Measurements from ENCODE around the gene CELA3B.
A peak's percentile ranks its signal among the peaks of the same experiment; 100 is the strongest.
"Not testable (repeated sequence)": the region's sequence is repeated elsewhere in the genome, so short reads cannot be mapped to it uniquely, and the experiment has no call there.

CELA3B gene

GRCh38 chr1:21946836-21947587 lies 29.8 kb upstream of the CELA3B start:
- no peak for DNase-seq

GRCh38 chr1:21950734-21951133 lies 26.1 kb upstream of the CELA3B start:
- DNase-seq = no peak

- DNase-seq = no peak
Measured at GRCh38 chr1:21951226-21951870, 25.5 kb upstream of the CELA3B start.

- no peak for DNase-seq
Measured at GRCh38 chr1:21952786-21953520, 23.9 kb upstream of the CELA3B start.

GRCh38 chr1:21955058-21955457 lies 21.8 kb upstream of the CELA3B start:
- no peak for DNase-seq

- DNase-seq = no peak
Measured at GRCh38 chr1:21955501-21956281, 21.1 kb upstream of the CELA3B start.

- DNase-seq = no peak
Measured at GRCh38 chr1:21956720-21957552, 19.9 kb upstream of the CELA3B start.

- DNase-seq = no peak
Measured at GRCh38 chr1:21961337-21961736, 15.5 kb upstream of the CELA3B start.

GRCh38 chr1:21961799-21962198 lies 15.0 kb upstream of the CELA3B start:
- DNase-seq = no peak

GRCh38 chr1:21963477-21964217 lies 13.2 kb upstream of the CELA3B start:
- peak; percentile 20 for DNase-seq

- no peak for DNase-seq
Measured at GRCh38 chr1:21966247-21967000, 10.4 kb upstream of the CELA3B start.

- DNase-seq = not testable (repeated sequence)
Measured at GRCh38 chr1:21967216-21967615, 9.6 kb upstream of the CELA3B start.

GRCh38 chr1:21969066-21969465 lies 7.8 kb upstream of the CELA3B start:
- DNase-seq = not testable (repeated sequence)

GRCh38 chr1:21970523-21970922 lies 6.3 kb upstream of the CELA3B start:
- DNase-seq = not testable (repeated sequence)

GRCh38 chr1:21972973-21973441 lies 3.8 kb upstream of the CELA3B start:
- DNase-seq = not testable (repeated sequence)

GRCh38 chr1:21973948-21974347 lies 2.9 kb upstream of the CELA3B start:
- DNase-seq = not testable (repeated sequence)

- not testable (repeated sequence) for DNase-seq
Measured at GRCh38 chr1:21974699-21975098, 2.1 kb upstream of the CELA3B start.

GRCh38 chr1:21975296-21975695 lies 1.5 kb upstream of the CELA3B start:
- not testable (repeated sequence) for DNase-seq

- DNase-seq = not testable (repeated sequence)
Measured at GRCh38 chr1:21978209-21978608, 1.4 kb downstream of the CELA3B start.

- DNase-seq = not testable (repeated sequence)
Measured at GRCh38 chr1:21980515-21981220, 3.8 kb downstream of the CELA3B start.

Measured in NCI-H1694 treated with DMSO at 0.1 percent for 48 hours (cell line).